ENCODE results near the gene ASB4. TPM values are rescaled to one million over a fixed set of nuclear protein-coding genes. Genes with fewer than 3 reads are reported as not detected.

ASB4 gene
- total RNA-seq, 6 experiments from 2014 or later: not detected

- peaks cover 9% of the 10 kb centered on the region for H3K4me1 Mint-ChIP-seq (ENCODE audit: low read depth)
- no peak for DNase-seq
- no peaks in the 10 kb centered on the region for H3K9me3 Mint-ChIP-seq
- H3K4me3 Mint-ChIP-seq: no peak overlapping the region
- no peak overlapping the region for H3K27ac Mint-ChIP-seq
- peaks cover 9% of the 10 kb centered on the region for H3K27me3 Mint-ChIP-seq (ENCODE audit: insufficient read depth)
- TF ChIP-seq CTCF (IDR thresholded peaks at IDR 0.05): no peak
- H3K36me3 Mint-ChIP-seq (ENCODE audit: low read depth): no peaks in the 10 kb centered on the region
Measured at GRCh38 chr7:95469848-95470247, 15.9 kb upstream of the ASB4 start.

GRCh38 chr7:95470452-95470851 lies 15.3 kb upstream of the ASB4 start:
- DNase-seq: no peak
- no peak overlapping the region for H3K27ac Mint-ChIP-seq
- H3K4me1 Mint-ChIP-seq (ENCODE audit: low read depth): peaks cover 9% of the 10 kb centered on the region
- TF ChIP-seq CTCF (IDR thresholded peaks at IDR 0.05): no peak
- H3K4me3 Mint-ChIP-seq: no peak overlapping the region
- no peaks in the 10 kb centered on the region for H3K9me3 Mint-ChIP-seq
- no peaks in the 10 kb centered on the region for H3K36me3 Mint-ChIP-seq (ENCODE audit: low read depth)
- peaks cover 9% of the 10 kb centered on the region for H3K27me3 Mint-ChIP-seq (ENCODE audit: insufficient read depth)

GRCh38 chr7:95471071-95471470 lies 14.7 kb upstream of the ASB4 start:
- TF ChIP-seq CTCF (IDR thresholded peaks at IDR 0.05): no peak
- Mint-ChIP-seq H3K9me3 (no peaks in the 10 kb centered on the region), H3K27me3 (ENCODE audit: insufficient read depth) (peaks cover 9% of the 10 kb centered on the region), H3K36me3 (ENCODE audit: low read depth) (no peaks in the 10 kb centered on the region), H3K27ac (no peak overlapping the region), H3K4me1 (ENCODE audit: low read depth) (peaks cover 9% of the 10 kb centered on the region), H3K4me3 (no peak overlapping the region)
- DNase-seq: no peak

- no peak for DNase-seq
- no peak overlapping the region for H3K27ac Mint-ChIP-seq
- peaks cover 9% of the 10 kb centered on the region for H3K27me3 Mint-ChIP-seq (ENCODE audit: insufficient read depth)
- no peak overlapping the region; the same call in 1 of the 2 replicates for H3K4me3 Mint-ChIP-seq
- TF ChIP-seq CTCF (IDR thresholded peaks at IDR 0.05): no peak
- no peaks in the 10 kb centered on the region for H3K36me3 Mint-ChIP-seq (ENCODE audit: low read depth)
- no peaks in the 10 kb centered on the region for H3K9me3 Mint-ChIP-seq
- H3K4me1 Mint-ChIP-seq (ENCODE audit: low read depth): peaks cover 9% of the 10 kb centered on the region
Measured at GRCh38 chr7:95472581-95473161, 13.1 kb upstream of the ASB4 start.

- peaks cover 9% of the 10 kb centered on the region for H3K27me3 Mint-ChIP-seq (ENCODE audit: insufficient read depth)
- H3K4me1 Mint-ChIP-seq (ENCODE audit: low read depth): peaks cover 9% of the 10 kb centered on the region
- H3K36me3 Mint-ChIP-seq (ENCODE audit: low read depth): no peaks in the 10 kb centered on the region
- no peak for DNase-seq
- no peak for TF ChIP-seq CTCF (IDR thresholded peaks at IDR 0.05)
- H3K27ac Mint-ChIP-seq: no peak overlapping the region
- H3K4me3 Mint-ChIP-seq: no peak overlapping the region
- no peaks in the 10 kb centered on the region for H3K9me3 Mint-ChIP-seq
Measured at GRCh38 chr7:95473276-95473985, 12.3 kb upstream of the ASB4 start.

All from HFFc6 (cell line).